GM12878 (cell line): ENCODE data around the gene SETD6. TPM values are rescaled to one million over a fixed set of nuclear protein-coding genes. Genes with fewer than 3 reads are reported as not detected.

Experiments
- ATAC-seq: fragments of 200-7000 bp; cut with Tn5 transposase; 3 replicates; pipeline ENCODE4 v1.9.1; 2020; ENCODE audit warnings: mild to moderate bottlenecking, moderate library complexity
- BruUV-seq: library from RNA; stranded (reverse); fragments of 400-500 nt; replicated peaks from 2 replicates; lab custom pipeline; 2021; lab: Mats Ljungman, UMichigan
- CTCF ChIA-PET: fragments of 300-600 bp; sonication (Branson Sonifier 250); formaldehyde crosslinking; extraction: SDS; loops from one replicate; lab custom pipeline; 2021; ENCODE audit warnings: inconsistent platforms; lab: Yijun Ruan, JAX
- POLR2A ChIA-PET: fragments of 350-600 bp; formaldehyde crosslinking; extraction: SDS; loops from one replicate; lab custom pipeline; 2021; ENCODE audit warnings: inconsistent platforms; lab: Charles Lee
- RAD21 ChIA-PET: fragments of 300-600 bp; sonication (Branson Sonifier 250); formaldehyde crosslinking; loops from one replicate; lab custom pipeline; 2023; ENCODE audit warnings: antibody characterized with exemption; ENCODE audit not compliant: unreplicated experiment; lab: Charles Lee
- SMC1A ChIA-PET: fragments of 300-600 bp; sonication (Branson Sonifier 250); formaldehyde crosslinking; loops from one replicate; lab custom pipeline; 2023; ENCODE audit not compliant: unreplicated experiment, uncharacterized antibody; lab: Charles Lee
- DNase-seq: peaks from one replicate; pipeline ENCODE4 v3.0.0-alpha.2; 2011; ENCODE audit warnings: low read depth, low spot score
- FAIRE-seq: peaks from 3 replicates; lab custom pipeline; 2011; peaks lifted over from hg19 to GRCh38; lab: Jason Lieb, UNC
- H2AFZ ChIP-seq: 2 replicates; pipeline ENCODE4 v1.6.0; 2011; ENCODE audit warnings: low read depth, low read length, control low read depth; ENCODE audit not compliant: control insufficient read depth
- H3K27ac ChIP-seq: 2 replicates; pipeline ENCODE4 v1.5.1; 2011; ENCODE audit warnings: control low read depth; ENCODE audit not compliant: control insufficient read depth, insufficient read depth
- H3K27me3 ChIP-seq, 2 experiments: replicated peaks in 1 of 2; 2 replicates each; pipeline versions ENCODE4 v1.6.0 to v1.6.1; 2011; ENCODE audit warnings: low read length in 1 of 2; ENCODE audit not compliant: control insufficient read depth in 2 of 2, insufficient read depth in 2 of 2
- H3K36me3 ChIP-seq, 2 experiments: 2 replicates each; pipeline ENCODE4 v1.5.1; 2011; ENCODE audit warnings: low read length in 1 of 2; ENCODE audit not compliant: control insufficient read depth in 2 of 2, insufficient read depth in 2 of 2
- H3K4me1 ChIP-seq: 2 replicates; pipeline ENCODE4 v1.6.1; 2011; ENCODE audit warnings: mild to moderate bottlenecking, low read length, moderate library complexity, mixed read lengths; ENCODE audit not compliant: control insufficient read depth, insufficient read depth
- H3K4me2 ChIP-seq: 2 replicates; pipeline ENCODE4 v1.6.0; 2011; ENCODE audit warnings: control low read depth; ENCODE audit not compliant: control insufficient read depth, insufficient read depth
- H3K4me3 ChIP-seq: fragments of 200-600 bp; sonication (generic); 2 replicates; pipeline ENCODE4 v1.5.1; 2016
- H3K79me2 ChIP-seq: 2 replicates; pipeline ENCODE4 v1.6.0; 2011; ENCODE audit warnings: low read length; ENCODE audit not compliant: control insufficient read depth, insufficient read depth
- H3K9ac ChIP-seq: 2 replicates; pipeline ENCODE4 v1.8.0; 2011; ENCODE audit warnings: low read length, control low read depth, mixed read lengths; ENCODE audit not compliant: control insufficient read depth, insufficient read depth
- H3K9me3 ChIP-seq: replicated peaks from 3 replicates; pipeline ENCODE4 v1.5.1; 2011; ENCODE audit warnings: mild to moderate bottlenecking, low read length; ENCODE audit not compliant: control insufficient read depth, insufficient read depth
- H4K20me1 ChIP-seq: 2 replicates; pipeline ENCODE4 v1.6.0; 2011; ENCODE audit not compliant: control insufficient read depth, insufficient read depth
- CEBPB ChIP-seq, 2 experiments: fragments of 150-350 bp in 1 of 2; IDR thresholded peaks; 2 replicates each; pipeline ENCODE4 v1.6.1; 2012 to 2014; ENCODE audit warnings: low read depth in 2 of 2, low read length in 2 of 2, borderline replicate concordance in 1 of 2, inconsistent platforms in 1 of 2
- FOS ChIP-seq: IDR thresholded peaks from 3 replicates; pipeline ENCODE4 v1.6.1; 2011; ENCODE audit warnings: borderline replicate concordance; ENCODE audit not compliant: insufficient read length; ENCODE audit errors: extremely low read depth
- LARP7 ChIP-seq: fragments of 450-650 bp; IDR thresholded peaks from 2 replicates; pipeline ENCODE4 v1.6.1; 2017; ENCODE audit warnings: mild to moderate bottlenecking
- NFYA ChIP-seq: IDR thresholded peaks from 2 replicates; pipeline ENCODE4 v1.6.1; 2011; ENCODE audit warnings: low read depth, mild to moderate bottlenecking, low read length, improper control_type of control experiment, borderline replicate concordance
- RAD21 ChIP-seq: IDR thresholded peaks from 2 replicates; pipeline ENCODE4 v1.6.1; 2011; ENCODE audit warnings: mild to moderate bottlenecking, low read depth, low read length, moderate library complexity; ENCODE audit not compliant: insufficient read depth
- RCOR1 ChIP-seq: conservative IDR thresholded peaks from 2 replicates; pipeline ENCODE4 v1.6.1; 2012; ENCODE audit warnings: low read depth, low read length, improper control_type of control experiment
- SMARCA5 ChIP-seq: fragments of 450-650 bp; IDR thresholded peaks from 2 replicates; pipeline ENCODE4 v1.6.1; 2017; ENCODE audit warnings: mild to moderate bottlenecking
- STAT1 ChIP-seq: fragments of 450-650 bp; conservative IDR thresholded peaks from 2 replicates; pipeline ENCODE4 v1.6.1; 2014; ENCODE audit warnings: antibody characterized with exemption, mild to moderate bottlenecking
- STAT3 ChIP-seq: IDR thresholded peaks from 2 replicates; pipeline ENCODE4 v1.6.1; 2011; ENCODE audit warnings: low read depth, low read length, improper control_type of control experiment
- TCF7 ChIP-seq: IDR thresholded peaks from 2 replicates; pipeline ENCODE4 v1.6.1; 2014; ENCODE audit warnings: antibody characterized with exemption, borderline replicate concordance
- whole genome bisulfite sequencing: methylation state at CpG from one replicate; pipeline ENCODE4 v1.1.6; 2016; ENCODE audit warnings: low lambda C conversion rate; ENCODE audit not compliant: insufficient replicate concordance, insufficient coverage; ENCODE audit errors: missing lambda C conversion rate; 5-methylcytosine and 5-hydroxymethylcytosine counted together
- in situ Hi-C: fragments of 300-500 bp; cut with MboI; formaldehyde crosslinking; loops from 9 replicates; pipeline ENCODE4 v1.14.3; 2018; ENCODE audit warnings: mixed read lengths
- intact Hi-C: fragments of 100-400 bp; cut with micrococcal nuclease; formaldehyde crosslinking; loops from one replicate; pipeline ENCODE4 v1.14.2; 2022; ENCODE audit not compliant: unreplicated experiment
- polyA plus RNA-seq, 11 experiments: library from polyadenylated mRNA; depleted of rRNA in 4 of 11; unstranded in 6 of 11; stranded (reverse) in 5 of 11; fragments of >200 nt; fragmentation: Nextera tagmentation in 4 of 11; fragmentation: Illumina TruSeq in 1 of 11; extraction: Ambion mirVana in 4 of 11; extraction: Trizol in 1 of 11; gene quantifications; 1 replicate in 1 of 11; 2 replicates in 10 of 11; pipeline versions ENCODE4 v1.2.1 to v1.2.3, GENCODE V29; 2011 to 2016; ENCODE audit warnings: inconsistent platforms in 2 of 11, missing spikeins in 2 of 11, low read depth in 1 of 11
- total RNA-seq, 4 experiments: library from RNA; depleted of rRNA in 3 of 4; stranded (reverse); fragments of >200 nt in 3 of 4; fragmentation: Illumina TruSeq in 1 of 4; extraction: Trizol in 1 of 4; gene quantifications; 2 replicates each; pipeline versions ENCODE4 v1.2.1 to v1.2.3, GENCODE V29; 2013 to 2021

Gene SETD6
- total and polyA plus RNA-seq, 10 of the 15 experiments (the other 5 are each of a cell fraction or from before 2014, with no cell fraction given), result 8.2 to 23.8 (median 16.2) TPM

DNA sequence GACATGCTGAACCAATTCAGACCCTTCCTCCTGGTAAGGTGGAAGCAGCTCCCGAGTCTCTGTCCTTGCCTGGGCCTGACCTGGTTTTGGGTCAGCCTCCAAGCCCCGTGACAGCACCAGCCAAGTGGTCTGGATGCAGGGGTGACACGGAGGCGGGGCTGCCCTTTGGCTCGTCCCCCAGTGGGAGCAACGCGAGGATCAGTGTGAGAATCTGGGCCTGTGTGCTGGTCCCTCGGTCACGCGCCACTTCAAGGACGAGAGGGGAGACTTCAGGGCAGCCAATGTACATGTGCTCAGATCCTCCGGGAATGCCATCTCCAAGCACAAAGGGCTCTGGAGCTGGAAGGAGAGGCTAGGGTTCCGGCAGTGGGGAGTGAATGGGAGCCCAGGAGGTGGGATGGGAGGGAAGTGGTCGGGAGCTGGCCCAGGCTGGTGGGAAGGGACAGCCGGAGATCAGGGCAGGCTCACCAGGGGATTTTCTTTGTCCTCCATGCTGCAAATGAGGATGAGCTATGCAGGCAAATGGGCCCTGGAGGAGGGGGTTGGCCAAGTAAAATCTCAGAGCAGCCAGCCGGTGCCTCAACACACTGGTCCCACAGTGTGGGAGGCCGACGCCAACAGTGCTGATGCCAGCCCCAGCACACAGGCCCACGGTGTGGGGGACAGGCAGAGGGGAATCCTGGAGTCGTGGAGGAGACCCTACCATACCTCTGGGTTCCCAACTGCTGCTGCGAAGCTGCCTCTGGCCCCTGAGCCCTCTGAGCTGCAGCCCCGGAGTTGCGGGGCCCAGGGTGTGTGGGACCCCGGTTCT lies 19.6 kb upstream of the SETD6 start:
- no peak; the same call in 2 of the 3 replicates for ATAC-seq
- ChIA-PET CTCF (interaction anchor here (0.6 to 2.2 kb wide), 10 partner anchors 10 to 261 kb away, joined by 3 to 13 read pairs (median 4); no protein-coding TSS in a partner anchor), POLR2A (no interaction called here), RAD21 (interaction anchor here (0.6 to 1.5 kb wide), 3 partner anchors 18 to 615 kb away, joined by 3 to 4 read pairs (median 4); no protein-coding TSS in a partner anchor), SMC1A (interaction anchor here (1.5 to 1.9 kb wide), 2 partner anchors 23 to 260 kb away, joined by 3 to 4 read pairs; no protein-coding TSS in a partner anchor)
- Histone ChIP-seq H3K9ac (no peak overlapping the region), H3K4me2 (peak overlapping the region; percentile 82), H3K9me3 (no peaks in the 10 kb centered on the region), H3K79me2 (no peaks in the 10 kb centered on the region), H2AFZ (peak overlapping the region; percentile 56), H3K27ac (no peak overlapping the region), H3K4me1 (peaks cover 21% of the 10 kb centered on the region), H4K20me1 (no peaks in the 10 kb centered on the region), H3K27me3 (peaks cover 0 to 3% of the 10 kb centered on the region in 2 experiments; a peak in 1 of 4 replicates), H3K36me3 (no peaks in the 10 kb centered on the region), H3K4me3 (no peak overlapping the region)
- BruUV-seq, result no TSS peak
- DNase-seq, result no peak
- intact Hi-C loops (loop anchor here (5.0 kb wide), 2 partner anchors 167 to 262 kb away; no protein-coding TSS in a partner anchor), in situ Hi-C loops (no loop called here)
- TF ChIP-seq SMARCA5, result no peak
- 0 out of 2 replicates have a peak, but pooled peaks have one; percentile 2 for TF ChIP-seq LARP7
- TF ChIP-seq RAD21, result no peak
- 61% methylated on average over 24 of the region's 24 CpGs for WGBS
- FAIRE-seq, result no peak

DNA sequence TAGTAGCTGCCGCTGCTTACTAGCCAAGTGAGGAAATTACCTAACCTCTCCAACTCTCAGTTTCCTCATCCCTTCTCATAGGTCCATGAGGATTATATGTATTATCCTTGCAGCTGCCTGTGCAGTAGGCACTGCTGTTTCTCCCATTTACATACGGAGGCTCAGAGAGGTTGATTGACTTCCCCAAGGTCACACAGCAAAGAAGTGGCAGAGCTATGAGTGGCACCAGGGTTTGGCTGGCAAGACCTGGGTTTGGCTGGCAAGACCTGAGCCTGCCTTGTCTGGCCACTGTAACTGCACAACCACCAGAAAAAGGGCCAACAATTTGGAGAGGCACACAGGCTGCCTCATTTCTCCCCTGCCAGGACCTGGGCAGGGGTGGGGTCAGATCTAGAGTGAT lies 17.8 kb upstream of the SETD6 start:
- intact Hi-C loops, result loop anchor here (5.0 kb wide), 2 partner anchors 165 to 260 kb away; no protein-coding TSS in a partner anchor
- Histone ChIP-seq H3K27ac (no peak overlapping the region), H3K4me1 (peaks cover 21% of the 10 kb centered on the region), H3K79me2 (no peaks in the 10 kb centered on the region), H3K27me3 (peaks cover 0 to 5% of the 10 kb centered on the region in 2 experiments; a peak in 1 of 4 replicates), H3K9me3 (no peaks in the 10 kb centered on the region), H3K4me2 (no peak overlapping the region), H2AFZ (no peak overlapping the region), H3K9ac (no peak overlapping the region), H3K4me3 (no peak overlapping the region), H3K36me3 (no peaks in the 10 kb centered on the region), H4K20me1 (no peaks in the 10 kb centered on the region)
- in situ Hi-C loops, result no loop called here
- DNase-seq, result no peak
- ChIA-PET POLR2A (no interaction called here), CTCF (no interaction called here), RAD21 (interaction anchor here (0.6 kb wide), 2 partner anchors 10 to 925 kb away, joined by 3 read pairs; no protein-coding TSS in a partner anchor), SMC1A (interaction anchor here (0.6 kb wide), 1 partner anchor 160 kb away, joined by 3 read pairs; no protein-coding TSS in a partner anchor)
- WGBS, result 61% methylated on average over 2 of the region's 2 CpGs
- FAIRE-seq, result no peak
- BruUV-seq, result no TSS peak
- no peak for TF ChIP-seq STAT3
- TF ChIP-seq RCOR1, result no peak
- no peak for TF ChIP-seq CEBPB (IDR thresholded peaks at IDR 0.05; ENCODE audit: borderline replicate concordance in 1 of 2, low read depth in 2 of 2, low read length in 2 of 2)
- no peak for TF ChIP-seq STAT1
- TF ChIP-seq TCF7, result no peak
- TF ChIP-seq FOS, result no peak
- TF ChIP-seq NFYA, result no peak
- ATAC-seq, result no peak
